HUES6 (cell line): ENCODE results near the gene FAM8A1.

Source experiments
- H3K27ac ChIP-seq: 2 replicates; pipeline ENCODE4 v1.7.0; 2013; ENCODE audit warnings: low read depth, mild to moderate bottlenecking, low read length, inconsistent platforms
- H3K27me3 ChIP-seq: 2 replicates; pipeline ENCODE4 v1.6.1; 2013; ENCODE audit warnings: low read length; ENCODE audit not compliant: control insufficient read depth, insufficient read depth
- H3K36me3 ChIP-seq: 2 replicates; pipeline ENCODE4 v1.6.1; 2013; ENCODE audit warnings: low read length; ENCODE audit not compliant: control insufficient read depth, insufficient read depth
- H3K4me1 ChIP-seq: 2 replicates; pipeline ENCODE4 v1.6.1; 2013; ENCODE audit warnings: low read length; ENCODE audit not compliant: control insufficient read depth, insufficient read depth
- H3K4me3 ChIP-seq: 2 replicates; pipeline ENCODE4 v1.5.1; 2013; ENCODE audit warnings: low read depth, low read length
- H3K9ac ChIP-seq: one replicate; pipeline ENCODE4 v1.6.1; 2013; ENCODE audit warnings: mild to moderate bottlenecking, low read length
- H3K9me3 ChIP-seq: 2 replicates; pipeline ENCODE4 v1.6.1; 2013; ENCODE audit warnings: low read depth, low read length; ENCODE audit not compliant: control insufficient read depth, insufficient read depth

FAM8A1 gene

DNA sequence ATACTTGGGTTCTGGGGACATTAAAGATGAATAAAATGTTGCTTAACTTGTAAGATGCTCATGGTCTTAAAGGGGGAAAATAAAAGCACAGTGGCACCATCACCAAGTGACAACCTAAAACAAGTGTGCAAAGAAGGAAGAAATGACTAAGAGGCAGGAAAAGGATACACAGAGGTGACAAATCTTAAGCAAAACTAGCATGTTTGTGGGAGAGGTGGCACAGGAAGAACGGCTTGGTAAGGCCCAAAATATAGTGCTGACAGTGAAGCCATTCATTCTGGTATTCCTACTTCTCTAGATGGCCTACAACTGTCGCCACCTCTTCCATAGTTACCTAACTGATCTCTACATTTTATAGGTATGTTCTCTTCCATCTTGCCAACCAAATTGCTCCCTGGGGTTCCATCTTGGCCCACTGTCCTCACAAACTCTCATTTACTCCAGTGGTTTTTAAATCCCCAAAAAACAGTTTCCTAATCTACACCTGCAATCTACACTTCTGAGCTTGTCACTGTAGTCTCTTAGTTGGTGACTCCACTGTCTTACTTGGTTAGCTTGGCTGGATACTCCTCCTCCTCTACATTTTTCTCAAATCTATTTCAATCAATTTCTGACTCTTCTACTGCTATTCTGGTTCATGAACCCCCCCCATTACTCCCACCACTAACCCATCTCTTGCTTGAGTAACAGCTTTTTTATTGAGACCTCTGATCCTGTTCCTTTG is 33.5 kb downstream of the FAM8A1 start:
- Histone ChIP-seq H3K9ac (no peak overlapping the region), H3K36me3 (peaks cover 95% of the 10 kb centered on the region), H3K4me1 (no peaks in the 10 kb centered on the region), H3K9me3 (no peaks in the 10 kb centered on the region), H3K4me3 (no peak overlapping the region), H3K27ac (no peak overlapping the region), H3K27me3 (no peaks in the 10 kb centered on the region)

DNA sequence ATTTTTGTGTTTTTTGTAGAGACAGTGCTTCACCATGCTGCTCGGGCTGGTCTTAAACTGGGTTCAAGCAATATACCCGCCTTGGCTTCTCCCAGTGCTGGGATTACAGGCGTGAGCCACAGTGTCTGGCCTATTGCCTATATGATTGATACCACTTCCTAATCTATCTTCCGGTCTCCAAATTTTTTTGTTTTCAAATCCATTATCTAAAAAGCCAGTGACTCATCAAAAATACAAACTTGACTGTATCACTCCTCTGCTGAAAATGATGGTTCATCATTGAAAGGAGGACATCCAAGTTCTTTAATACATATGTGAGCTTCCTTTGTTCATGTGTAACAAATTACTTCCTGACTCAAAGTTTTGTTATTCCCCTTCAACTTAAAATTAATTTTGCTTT is 35.5 kb downstream of the FAM8A1 start:
- no peak overlapping the region for H3K4me3 ChIP-seq
- H3K4me1 ChIP-seq: no peaks in the 10 kb centered on the region
- no peaks in the 10 kb centered on the region for H3K27me3 ChIP-seq
- no peak overlapping the region for H3K27ac ChIP-seq
- H3K36me3 ChIP-seq: peaks cover 95% of the 10 kb centered on the region
- H3K9ac ChIP-seq: no peak overlapping the region
- H3K9me3 ChIP-seq: no peaks in the 10 kb centered on the region

DNA sequence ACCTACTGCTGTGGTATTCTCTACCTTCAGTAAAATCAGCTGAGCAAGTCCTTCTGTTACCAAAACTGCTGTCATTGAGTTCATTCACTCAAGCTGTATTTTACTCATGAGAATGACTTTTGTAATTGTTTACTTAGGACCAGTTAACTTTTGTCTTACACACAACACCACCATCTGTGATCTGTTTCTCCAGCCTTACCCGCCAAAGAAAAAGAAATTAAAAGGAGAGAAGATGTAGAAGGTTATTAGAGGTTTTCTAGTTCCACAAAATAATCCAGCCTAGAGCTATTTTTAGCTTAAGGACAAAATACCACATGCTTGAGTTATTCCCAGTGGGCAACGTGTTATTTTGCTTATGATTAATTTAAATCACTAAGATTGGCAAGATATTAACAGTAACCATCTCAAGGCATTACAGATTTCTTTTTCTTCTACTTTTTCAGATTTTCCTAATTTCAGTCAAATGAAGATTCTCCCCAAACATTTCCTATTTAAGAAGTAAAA is 38.2 kb downstream of the FAM8A1 start:
- peaks cover 93% of the 10 kb centered on the region for H3K36me3 ChIP-seq
- H3K27me3 ChIP-seq: no peaks in the 10 kb centered on the region
- no peak overlapping the region for H3K4me3 ChIP-seq
- no peaks in the 10 kb centered on the region for H3K4me1 ChIP-seq
- H3K9me3 ChIP-seq: no peaks in the 10 kb centered on the region
- no peak overlapping the region for H3K9ac ChIP-seq
- no peak overlapping the region for H3K27ac ChIP-seq

DNA sequence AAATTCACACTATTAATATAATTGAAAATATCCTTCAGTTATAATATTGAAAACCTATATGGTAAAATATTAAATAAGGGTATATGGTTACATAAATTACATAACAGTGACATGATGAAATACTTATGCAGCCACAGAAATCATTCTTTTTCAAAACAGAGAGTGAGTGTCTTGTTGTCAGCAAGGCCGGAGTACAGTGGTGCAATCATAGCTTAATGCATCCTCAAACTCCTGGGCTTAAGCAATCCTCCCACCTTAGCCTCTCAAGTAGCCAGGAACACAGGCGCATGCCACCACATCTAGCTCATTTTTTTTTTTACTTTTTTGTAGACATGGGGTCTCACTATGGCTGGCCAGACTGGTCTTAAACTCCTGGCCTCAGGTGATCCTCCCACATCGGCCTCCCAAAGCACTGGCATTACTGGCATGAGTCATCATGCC is 40.4 kb downstream of the FAM8A1 start:
- Histone ChIP-seq H3K9me3 (no peaks in the 10 kb centered on the region), H3K9ac (no peak overlapping the region), H3K27ac (no peak overlapping the region), H3K27me3 (no peaks in the 10 kb centered on the region), H3K4me3 (no peak overlapping the region), H3K4me1 (no peaks in the 10 kb centered on the region), H3K36me3 (peaks cover 95% of the 10 kb centered on the region)

DNA sequence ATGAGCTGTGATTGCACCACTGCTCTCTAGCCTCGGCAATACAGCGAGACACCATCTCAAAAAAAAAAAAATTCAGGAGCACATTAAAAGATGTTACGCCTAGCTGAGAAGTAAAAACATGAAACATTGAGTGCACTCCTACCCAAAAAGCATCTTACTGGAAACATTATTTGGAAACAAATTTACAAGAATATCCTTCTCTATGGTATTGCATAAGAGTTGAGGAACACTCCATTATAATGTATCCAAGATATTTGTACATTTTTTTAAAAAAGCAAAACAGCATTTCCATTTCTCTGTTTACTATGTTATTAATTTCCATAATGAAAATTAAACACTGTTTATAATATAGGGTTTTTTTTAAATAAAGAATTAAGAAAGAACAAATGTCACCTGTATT is 48.6 kb downstream of the FAM8A1 start:
- H3K27ac ChIP-seq: no peak overlapping the region
- no peak overlapping the region for H3K4me3 ChIP-seq
- H3K27me3 ChIP-seq: no peaks in the 10 kb centered on the region
- no peaks in the 10 kb centered on the region for H3K9me3 ChIP-seq
- peaks cover 87% of the 10 kb centered on the region for H3K36me3 ChIP-seq
- H3K4me1 ChIP-seq: no peaks in the 10 kb centered on the region
- no peak overlapping the region for H3K9ac ChIP-seq

DNA sequence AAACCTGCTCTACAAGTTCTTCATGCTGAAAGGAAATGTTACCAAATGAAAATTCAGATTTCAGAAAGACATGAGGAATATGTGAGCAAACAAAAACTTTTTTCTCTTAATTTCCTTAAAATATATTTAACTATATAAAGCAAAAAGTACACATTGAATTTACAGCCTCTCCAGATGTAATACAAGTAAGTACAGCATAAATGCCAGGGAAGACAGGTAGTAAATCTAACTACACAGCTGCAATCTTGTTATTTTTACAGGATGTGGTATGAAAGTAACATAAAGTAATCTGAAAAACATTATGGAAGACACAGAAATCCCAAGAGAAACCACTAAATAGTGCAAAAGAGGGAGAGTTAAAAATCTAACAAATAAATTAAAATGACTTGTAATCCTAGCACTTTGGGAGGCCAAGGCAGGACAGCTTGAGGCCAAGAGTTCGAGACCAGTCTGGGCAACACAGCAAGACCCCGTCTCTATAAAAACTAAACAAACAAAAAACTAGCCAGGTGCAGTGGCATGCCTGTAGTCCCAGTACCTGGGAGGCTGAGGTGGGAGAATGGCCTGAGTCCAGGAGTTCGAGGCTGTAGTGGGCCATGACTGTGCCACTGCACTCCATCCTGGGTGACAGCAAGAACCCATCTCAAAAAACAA is 50.7 kb downstream of the FAM8A1 start:
- H3K9ac ChIP-seq: no peak overlapping the region
- no peaks in the 10 kb centered on the region for H3K27me3 ChIP-seq
- no peak overlapping the region for H3K27ac ChIP-seq
- no peak overlapping the region for H3K4me3 ChIP-seq
- H3K4me1 ChIP-seq: no peaks in the 10 kb centered on the region
- no peaks in the 10 kb centered on the region for H3K9me3 ChIP-seq
- H3K36me3 ChIP-seq: peaks cover 86% of the 10 kb centered on the region

DNA sequence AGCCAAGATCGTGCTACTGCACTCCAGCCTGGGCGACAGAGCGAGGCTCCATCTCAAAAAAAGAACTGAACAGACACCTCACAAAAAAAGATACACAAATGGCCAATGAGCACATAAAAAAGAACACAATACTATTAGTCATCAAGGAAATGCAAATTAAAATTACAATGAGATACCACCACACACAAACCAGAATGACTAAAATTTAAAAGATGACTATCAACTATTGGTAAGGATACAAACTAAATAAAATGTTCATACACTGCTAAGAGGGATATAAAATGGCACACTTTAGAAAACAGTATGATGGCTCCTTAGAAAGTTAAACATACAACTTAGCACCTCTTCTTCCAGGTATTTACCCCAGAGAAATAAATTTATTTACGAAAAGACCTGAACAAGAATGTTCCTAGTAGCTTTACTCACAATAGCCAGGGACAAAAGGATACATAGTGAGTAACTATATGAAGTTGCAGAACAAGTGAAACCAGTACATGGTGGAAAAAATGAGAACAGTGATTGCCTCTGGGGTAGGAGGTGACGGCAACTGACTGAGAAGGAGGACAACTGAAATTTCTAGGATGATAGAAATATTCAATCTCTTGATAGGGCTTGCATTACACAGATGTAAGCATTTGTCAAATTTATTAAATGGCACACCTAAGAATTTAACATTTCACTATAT is 53.2 kb downstream of the FAM8A1 start:
- Histone ChIP-seq H3K4me3 (no peak overlapping the region), H3K36me3 (peaks cover 84% of the 10 kb centered on the region), H3K27ac (no peak overlapping the region), H3K9ac (no peak overlapping the region), H3K4me1 (no peaks in the 10 kb centered on the region), H3K9me3 (no peaks in the 10 kb centered on the region), H3K27me3 (no peaks in the 10 kb centered on the region)

DNA sequence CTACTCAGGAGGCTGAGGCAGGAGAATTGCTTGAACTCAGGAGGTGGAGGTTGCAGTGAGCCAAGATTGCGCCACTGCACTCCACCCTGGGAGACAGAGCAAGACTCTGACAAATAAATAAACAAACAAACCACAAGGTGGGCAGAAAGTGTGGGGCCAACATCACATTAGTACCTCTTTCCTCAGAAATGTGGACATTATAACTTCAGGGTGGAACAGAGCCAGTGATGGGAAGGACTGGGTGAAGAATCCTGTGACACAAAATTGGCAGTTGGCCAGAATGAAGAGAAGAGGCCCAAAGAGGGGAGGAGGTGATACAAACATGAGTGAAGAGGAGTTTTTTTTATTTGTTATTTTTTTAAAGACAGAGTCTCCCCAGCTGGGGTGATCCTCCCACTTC is 56.0 kb downstream of the FAM8A1 start:
- Histone ChIP-seq H3K9me3 (no peaks in the 10 kb centered on the region), H3K9ac (no peak overlapping the region), H3K4me1 (no peaks in the 10 kb centered on the region), H3K4me3 (no peak overlapping the region), H3K36me3 (peaks cover 83% of the 10 kb centered on the region), H3K27ac (no peak overlapping the region), H3K27me3 (no peaks in the 10 kb centered on the region)

DNA sequence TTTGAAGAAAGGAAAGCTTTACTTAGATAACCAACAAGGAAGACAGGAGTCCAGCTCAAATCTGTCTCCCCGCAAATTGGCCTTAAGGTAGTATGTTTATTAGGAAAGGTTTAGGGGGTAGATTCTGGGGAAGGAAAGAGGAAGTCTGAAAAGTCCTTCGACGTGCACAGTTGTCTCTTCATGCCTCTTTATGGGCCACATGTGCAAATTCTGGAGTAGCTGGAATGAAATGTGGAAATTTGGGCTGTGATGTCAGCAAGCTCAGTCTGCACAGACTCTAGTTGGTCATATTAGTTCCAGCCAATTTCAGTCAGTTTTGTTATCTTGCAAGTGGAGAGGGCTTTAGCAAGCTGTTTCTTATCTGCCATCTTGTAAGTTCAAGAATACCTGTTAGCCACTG is 56.5 kb downstream of the FAM8A1 start:
- Histone ChIP-seq H3K9me3 (no peaks in the 10 kb centered on the region), H3K4me3 (no peak overlapping the region), H3K27me3 (no peaks in the 10 kb centered on the region), H3K36me3 (peaks cover 88% of the 10 kb centered on the region), H3K27ac (no peak overlapping the region), H3K4me1 (no peaks in the 10 kb centered on the region), H3K9ac (no peak overlapping the region)
